NCI-H345 treated with DMSO at 0.1 percent for 48 hours (cell line): ENCODE results near the gene CGB8.

Source experiments
- DNase-seq: peaks from one replicate; lab custom pipeline; 2025; ENCODE audit not compliant: unreplicated experiment; lab: John Stamatoyannopoulos, UW

Gene CGB8

GRCh38 chr19:49010453-49010852, 38.5 kb downstream of the CGB8 start:
- no peak for DNase-seq

GRCh38 chr19:49009828-49010227, 39.1 kb downstream of the CGB8 start:
- no peak for DNase-seq

DNA sequence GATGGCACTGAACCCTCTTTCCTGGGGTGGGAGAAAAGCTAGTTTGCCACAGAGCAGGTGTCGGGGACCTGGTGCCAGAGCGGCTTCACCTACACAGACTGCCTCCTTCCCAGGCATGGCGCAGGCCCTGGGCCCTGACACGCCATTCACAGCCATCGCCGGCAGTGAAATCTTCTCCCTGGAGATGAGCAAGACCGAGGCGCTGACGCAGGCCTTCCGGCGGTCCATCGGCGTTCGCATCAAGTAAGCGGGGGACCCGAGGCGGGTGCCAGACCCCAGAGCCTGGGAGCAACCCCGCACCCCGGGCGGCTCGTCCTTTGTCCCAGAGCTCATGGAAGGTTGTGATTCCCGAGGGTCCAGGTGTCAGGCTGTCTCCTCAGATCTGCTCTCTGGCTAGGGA, 42.0 kb downstream of the CGB8 start:
- no peak for DNase-seq

- DNase-seq: no peak
Observed at GRCh38 chr19:49004964-49005614, 43.8 kb downstream of the CGB8 start.

- no peak for DNase-seq
Observed at GRCh38 chr19:49004133-49004532, 44.8 kb downstream of the CGB8 start.

- DNase-seq: no peak
Observed at GRCh38 chr19:48999481-49000325, 49.2 kb downstream of the CGB8 start.

DNA sequence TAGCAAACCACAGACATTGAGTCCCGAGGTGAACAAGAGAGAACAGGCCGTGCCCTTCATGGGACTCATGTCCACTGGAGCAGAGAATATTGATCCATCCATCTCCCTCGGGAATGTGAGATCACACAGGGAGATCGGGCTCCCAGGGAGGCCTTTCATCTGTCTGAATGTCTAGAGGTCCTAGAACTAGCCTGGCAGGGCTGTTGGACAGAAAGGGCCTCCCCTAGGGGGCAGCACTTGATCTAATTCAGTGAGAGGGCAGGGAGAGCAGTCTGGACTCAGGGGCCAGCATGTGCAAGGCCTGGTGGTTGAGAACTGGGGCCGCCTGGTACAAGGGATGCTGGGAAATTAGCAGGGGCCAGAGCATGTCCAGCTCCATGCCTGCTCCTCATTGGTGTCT, 50.9 kb downstream of the CGB8 start:
- no peak for DNase-seq
